Activated T-cell treated with anti-CD3 and anti-CD28 coated beads, Interleukin-2, amount 50 U/mL, for 72 hours (primary cell): ENCODE measurements around the gene CNOT6L. TPM values are rescaled to one million over a fixed set of nuclear protein-coding genes. Genes with fewer than 3 reads are reported as not detected.

Experiments
- ATAC-seq, 2 donors: fragments of 150-1000 bp; cut with Tn5 transposase; replicated peaks in 1 of 2; 2 replicates each; pipeline ENCODE4 v1.10.0; 2021; ENCODE audit warnings: moderate library complexity in 2 of 2, mild to moderate bottlenecking in 1 of 2
- DNase-seq, 2 donors: peaks; one replicate each; pipeline ENCODE4 v3.0.0; 2021 to 2022; ENCODE audit warnings: mixed read lengths in 1 of 2
- H3K27ac Mint-ChIP-seq: one replicate; pipeline ENCODE4 v1.8.0; 2022; ENCODE audit warnings: mild to moderate bottlenecking, moderate library complexity, mixed read lengths
- H3K27me3 Mint-ChIP-seq: one replicate; pipeline ENCODE4 v1.8.0; 2022; ENCODE audit warnings: low read depth, mixed read lengths
- H3K36me3 Mint-ChIP-seq, 2 donors: one replicate each; pipeline ENCODE4 v1.8.0; 2022; ENCODE audit warnings: mixed read lengths in 2 of 2, mild to moderate bottlenecking in 1 of 2; ENCODE audit not compliant: insufficient read depth in 2 of 2
- H3K4me1 Mint-ChIP-seq: one replicate; pipeline ENCODE4 v1.8.0; 2022; ENCODE audit warnings: low read depth, mixed read lengths
- H3K4me3 Mint-ChIP-seq, 2 donors: one replicate each; pipeline ENCODE4 v1.8.0; 2022; ENCODE audit warnings: mild to moderate bottlenecking in 2 of 2, mixed read lengths in 2 of 2, moderate library complexity in 2 of 2
- H3K9me3 Mint-ChIP-seq, 2 donors: one replicate each; pipeline ENCODE4 v1.8.0; 2022; ENCODE audit warnings: mixed read lengths in 2 of 2
- total RNA-seq, 2 donors: library from RNA; stranded (reverse); gene quantifications; one replicate each; pipeline ENCODE4 v1.2.3, GENCODE V29; 2022

Gene CNOT6L
- total RNA-seq, 2 donors from 2014 or later, result 209 to 223 TPM

- peaks cover 0 to 2% of the 10 kb centered on the region in 2 donors for H3K36me3 Mint-ChIP-seq
- H3K9me3 Mint-ChIP-seq, result peaks cover 0 to 2% of the 10 kb centered on the region in 2 donors
- peak overlapping the region; percentile 69 to 93 for H3K4me3 Mint-ChIP-seq
- H3K27me3 Mint-ChIP-seq, result no peaks in the 10 kb centered on the region
- DNase-seq (no peak), ATAC-seq (peak; percentile 85 to 87)
- H3K27ac Mint-ChIP-seq, result peak overlapping the region; percentile 99
- H3K4me1 Mint-ChIP-seq, result peaks cover 44% of the 10 kb centered on the region
Measured at GRCh38 chr4:77845400-77845799, 26.2 kb upstream of the CNOT6L start.

GRCh38 chr4:77844363-77844762 is 25.2 kb upstream of the CNOT6L start:
- Mint-ChIP-seq H3K27ac (peak overlapping the region; percentile 99), H3K27me3 (no peaks in the 10 kb centered on the region), H3K4me3 (peak overlapping the region in 1 of 2 donors; percentile 3), H3K36me3 (peaks cover 0 to 2% of the 10 kb centered on the region in 2 donors), H3K9me3 (peaks cover 0 to 2% of the 10 kb centered on the region in 2 donors), H3K4me1 (peaks cover 49% of the 10 kb centered on the region)
- DNase-seq (no peak), ATAC-seq (no peak)

- Mint-ChIP-seq H3K9me3 (peaks cover 0 to 2% of the 10 kb centered on the region in 2 donors), H3K4me3 (peak overlapping the region; percentile 3 to 46), H3K27ac (peak overlapping the region; percentile 31), H3K36me3 (peaks cover 0 to 2% of the 10 kb centered on the region in 2 donors), H3K4me1 (peaks cover 49% of the 10 kb centered on the region), H3K27me3 (no peaks in the 10 kb centered on the region)
- DNase-seq, result no peak
- ATAC-seq, result peak; percentile 70 to 75
Measured at GRCh38 chr4:77843628-77844027, 24.5 kb upstream of the CNOT6L start.

GRCh38 chr4:77834403-77834802 is 15.2 kb upstream of the CNOT6L start:
- no peak for ATAC-seq
- DNase-seq, result no peak
- no peak overlapping the region for H3K4me3 Mint-ChIP-seq
- H3K27me3 Mint-ChIP-seq, result no peaks in the 10 kb centered on the region
- H3K9me3 Mint-ChIP-seq, result no peaks in the 10 kb centered on the region
- H3K4me1 Mint-ChIP-seq, result peaks cover 30% of the 10 kb centered on the region
- no peak overlapping the region for H3K27ac Mint-ChIP-seq
- no peaks in the 10 kb centered on the region for H3K36me3 Mint-ChIP-seq

GRCh38 chr4:77833126-77833724 is 14.1 kb upstream of the CNOT6L start:
- Mint-ChIP-seq H3K27me3 (no peaks in the 10 kb centered on the region), H3K27ac (no peak overlapping the region)

GRCh38 chr4:77827343-77827742 is 8.2 kb upstream of the CNOT6L start:
- ATAC-seq, result peak; percentile 35 to 39
- Mint-ChIP-seq H3K4me3 (peak overlapping the region in 1 of 2 donors; percentile 17), H3K27me3 (no peaks in the 10 kb centered on the region)

More at GRCh38 chr4:77833126-77833724, 14.1 kb upstream of the CNOT6L start:
- Mint-ChIP-seq H3K4me3 (no peak overlapping the region), H3K4me1 (peaks cover 33% of the 10 kb centered on the region), H3K36me3 (no peaks in the 10 kb centered on the region), H3K9me3 (no peaks in the 10 kb centered on the region)
- ATAC-seq, result no peak
- no peak for DNase-seq

GRCh38 chr4:77826275-77826674 is 7.1 kb upstream of the CNOT6L start:
- Mint-ChIP-seq H3K4me1 (peaks cover 40% of the 10 kb centered on the region), H3K4me3 (no peak overlapping the region), H3K9me3 (peaks cover 0 to 4% of the 10 kb centered on the region in 2 donors), H3K27ac (peak overlapping the region; percentile 31), H3K36me3 (no peaks in the 10 kb centered on the region), H3K27me3 (no peaks in the 10 kb centered on the region)
- DNase-seq (no peak), ATAC-seq (no peak)

More at GRCh38 chr4:77827343-77827742, 8.2 kb upstream of the CNOT6L start:
- peak overlapping the region; percentile 90 for H3K27ac Mint-ChIP-seq
- H3K36me3 Mint-ChIP-seq, result no peaks in the 10 kb centered on the region
- peaks cover 29% of the 10 kb centered on the region for H3K4me1 Mint-ChIP-seq
- H3K9me3 Mint-ChIP-seq, result peaks cover 0 to 4% of the 10 kb centered on the region in 2 donors
- no peak for DNase-seq

GRCh38 chr4:77821775-77822174 is 2.6 kb upstream of the CNOT6L start:
- peak; percentile 15 to 29 for ATAC-seq
- Mint-ChIP-seq H3K27me3 (no peaks in the 10 kb centered on the region), H3K9me3 (peaks cover 0 to 4% of the 10 kb centered on the region in 2 donors), H3K4me3 (peak overlapping the region; percentile 91 to 99), H3K36me3 (peaks cover 14 to 19% of the 10 kb centered on the region in 2 donors), H3K27ac (peak overlapping the region; percentile 100), H3K4me1 (peaks cover 40% of the 10 kb centered on the region)
- peak; percentile 49 to 50 for DNase-seq

GRCh38 chr4:77820649-77821561 is 1.7 kb upstream of the CNOT6L start:
- H3K9me3 Mint-ChIP-seq, result peaks cover 0 to 4% of the 10 kb centered on the region in 2 donors
- DNase-seq (peak; percentile 54 to 58), ATAC-seq (peak; percentile 30 to 31)
- no peaks in the 10 kb centered on the region for H3K27me3 Mint-ChIP-seq
- peak overlapping the region; percentile 91 to 99 for H3K4me3 Mint-ChIP-seq
- peaks cover 14 to 21% of the 10 kb centered on the region in 2 donors for H3K36me3 Mint-ChIP-seq
- peaks cover 45% of the 10 kb centered on the region for H3K4me1 Mint-ChIP-seq
- H3K27ac Mint-ChIP-seq, result peak overlapping the region; percentile 100

- Mint-ChIP-seq H3K27ac (peak overlapping the region; percentile 100), H3K36me3 (peaks cover 14 to 21% of the 10 kb centered on the region in 2 donors), H3K27me3 (no peaks in the 10 kb centered on the region), H3K4me3 (peak overlapping the region; percentile 91 to 99), H3K4me1 (peaks cover 54% of the 10 kb centered on the region), H3K9me3 (peaks cover 0 to 4% of the 10 kb centered on the region in 2 donors)
- DNase-seq, result peak; percentile 97 to 98
- ATAC-seq, result peak; percentile 80 to 81
Measured at GRCh38 chr4:77819843-77820648, 878 bp upstream of the CNOT6L start.

GRCh38 chr4:77819404-77819842 is 255 bp upstream of the CNOT6L start:
- DNase-seq, result peak in 1 of 2 donors; percentile 84
- Mint-ChIP-seq H3K27me3 (no peaks in the 10 kb centered on the region), H3K4me1 (peaks cover 60% of the 10 kb centered on the region), H3K36me3 (peaks cover 14 to 21% of the 10 kb centered on the region in 2 donors), H3K9me3 (no peaks in the 10 kb centered on the region), H3K4me3 (peak overlapping the region; percentile 99 to 100), H3K27ac (peak overlapping the region; percentile 98)
- ATAC-seq, result peak; percentile 15 to 16

GRCh38 chr4:77818073-77818601 is 1.0 kb downstream of the CNOT6L start:
- Mint-ChIP-seq H3K36me3 (peaks cover 14 to 23% of the 10 kb centered on the region in 2 donors), H3K4me1 (peaks cover 72% of the 10 kb centered on the region), H3K4me3 (peak overlapping the region; percentile 89 to 100), H3K9me3 (no peaks in the 10 kb centered on the region), H3K27me3 (no peaks in the 10 kb centered on the region), H3K27ac (peak overlapping the region; percentile 83)
- DNase-seq (peak; percentile 52 to 57), ATAC-seq (peak in 1 of 2 donors; percentile 14)
